GM18508 (cell line): ENCODE data around the gene ANTXRL.
"Not testable (repeated sequence)": the region's sequence is repeated elsewhere in the genome, so short reads cannot be mapped to it uniquely, and the experiment has no call there.

Experiments used
- ATAC-seq: cut with Tn5 transposase; IDR thresholded peaks from one replicate; pipeline ENCODE4 v1.9.1; 2021; ENCODE audit warnings: moderate number of reproducible peaks; ENCODE audit not compliant: insufficient read depth, unreplicated experiment

The ANTXRL gene

GRCh38 chr10:46292573-46293023 lies 5.8 kb downstream of the ANTXRL start:
- ATAC-seq = no peak

- ATAC-seq = no peak
Measured at GRCh38 chr10:46293228-46293627, 6.4 kb downstream of the ANTXRL start.

- no peak for ATAC-seq
Measured at GRCh38 chr10:46293832-46294640, 7.2 kb downstream of the ANTXRL start.

- ATAC-seq = no peak
Measured at GRCh38 chr10:46294641-46295220, 7.9 kb downstream of the ANTXRL start.

GRCh38 chr10:46295350-46296010 lies 8.7 kb downstream of the ANTXRL start:
- ATAC-seq = not testable (repeated sequence)

- not testable (repeated sequence) for ATAC-seq
Measured at GRCh38 chr10:46296086-46296485, 9.3 kb downstream of the ANTXRL start.

GRCh38 chr10:46296641-46297141 lies 9.9 kb downstream of the ANTXRL start:
- no peak for ATAC-seq

GRCh38 chr10:46297406-46298204 lies 10.8 kb downstream of the ANTXRL start:
- no peak for ATAC-seq

- ATAC-seq = no peak
Measured at GRCh38 chr10:46298477-46299285, 11.9 kb downstream of the ANTXRL start.

GRCh38 chr10:46299286-46299535 lies 12.4 kb downstream of the ANTXRL start:
- ATAC-seq = no peak

GRCh38 chr10:46299536-46300369 lies 13.0 kb downstream of the ANTXRL start:
- ATAC-seq = no peak

GRCh38 chr10:46300370-46300711 lies 13.5 kb downstream of the ANTXRL start:
- not testable (repeated sequence) for ATAC-seq

GRCh38 chr10:46301056-46301645 lies 14.4 kb downstream of the ANTXRL start:
- ATAC-seq = no peak

- no peak for ATAC-seq
Measured at GRCh38 chr10:46301721-46302479, 15.1 kb downstream of the ANTXRL start.

- ATAC-seq = not testable (repeated sequence)
Measured at GRCh38 chr10:46302765-46303352, 16.1 kb downstream of the ANTXRL start.

GRCh38 chr10:46304062-46304461 lies 17.3 kb downstream of the ANTXRL start:
- ATAC-seq = no peak

- not testable (repeated sequence) for ATAC-seq
Measured at GRCh38 chr10:46304671-46305070, 17.9 kb downstream of the ANTXRL start.
